CD1c-positive myeloid dendritic cell (primary cell): ENCODE data around the gene NCOA6.
A peak's percentile ranks its signal among the peaks of the same experiment; 100 is the strongest.

ENCODE experiments used
- DNase-seq: peaks from one replicate; pipeline ENCODE4 v3.0.0-alpha.2; 2016; ENCODE audit errors: extremely low spot score

Gene NCOA6

DNA sequence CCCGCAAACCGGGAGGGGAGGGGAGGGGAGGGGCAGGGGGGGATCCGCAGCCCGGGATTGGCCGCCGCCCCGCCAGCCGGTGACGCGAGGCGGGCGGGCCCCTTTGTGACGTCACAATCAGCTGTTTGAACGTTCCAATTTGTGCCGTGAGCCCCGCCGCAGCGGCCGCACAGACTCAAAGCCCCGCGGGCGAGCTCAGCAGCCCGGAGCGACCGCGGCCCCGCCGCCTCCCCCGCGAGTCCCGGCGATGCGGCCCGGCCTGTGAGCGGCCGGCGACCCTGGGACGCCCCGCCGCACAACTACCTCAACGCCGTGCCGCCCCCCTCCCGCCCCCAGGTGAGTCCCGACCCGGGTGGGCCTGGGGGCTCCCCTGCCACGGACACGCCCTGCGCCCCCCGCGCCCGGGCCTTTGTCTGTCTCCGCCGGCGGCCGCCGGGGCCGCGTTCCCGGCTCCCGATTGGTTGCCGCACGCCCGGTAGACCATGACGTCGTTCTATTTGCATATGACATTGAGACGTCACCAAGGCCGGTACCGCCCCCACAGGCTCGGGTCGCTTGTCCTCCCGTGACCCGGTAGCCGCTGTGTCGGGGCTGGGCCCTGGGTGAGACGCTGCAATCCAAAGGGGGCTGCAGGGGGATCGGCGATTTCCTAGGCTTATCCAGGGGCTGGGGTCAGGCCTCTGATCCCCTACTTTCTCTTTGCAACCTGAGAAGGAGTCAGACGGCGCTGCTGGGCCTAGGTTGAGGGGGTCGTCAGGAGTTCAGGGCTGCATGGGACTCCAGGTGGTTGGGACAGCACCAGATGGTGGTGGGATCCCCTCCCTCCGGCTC is 121.1 kb downstream of the NCOA6 start, which contains the start of gene TP53INP2:
TP53INP2 (plus strand) TSS at position 168 of the 831 bp plus-strand sequence. CDS start 4,396 bp downstream, outside the sequence.
- DNase-seq: peak; percentile 96

DNA sequence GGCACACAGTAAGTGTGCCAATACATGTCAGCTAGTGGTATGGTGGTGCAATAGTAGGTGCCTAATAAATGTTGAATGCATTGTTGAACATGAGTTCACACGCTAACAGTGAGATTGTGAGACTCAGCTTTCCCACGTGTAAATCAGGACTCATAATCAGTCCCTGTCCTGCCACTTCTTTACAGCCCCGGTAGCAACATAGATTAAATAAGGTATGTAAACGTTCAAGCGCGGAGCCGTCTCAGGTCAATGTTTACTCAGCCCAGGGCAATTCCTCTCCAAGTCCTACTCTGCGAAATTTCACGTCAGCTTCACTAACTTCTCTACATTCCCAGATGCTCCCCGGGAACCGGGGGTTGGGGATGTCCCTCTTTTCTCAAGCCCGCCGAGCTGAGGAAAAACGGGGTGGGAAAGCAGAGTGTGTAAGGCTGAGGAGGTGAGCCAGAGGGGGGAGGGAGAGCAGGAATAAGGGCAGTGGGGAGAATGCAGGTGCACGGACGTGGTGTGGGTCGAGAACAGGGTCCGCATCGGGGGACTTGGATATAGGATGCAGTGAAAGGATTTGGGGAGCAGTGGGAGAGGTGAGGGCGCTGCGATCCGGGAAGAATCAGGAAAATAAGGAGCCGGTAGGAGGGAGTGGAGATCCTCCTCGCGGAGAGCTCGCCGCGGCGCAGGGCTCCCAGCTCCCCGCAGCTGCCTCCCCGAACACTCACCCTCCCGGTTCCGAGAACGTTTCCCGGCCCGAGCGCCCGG is 121.9 kb downstream of the NCOA6 start:
- peak; percentile 34 for DNase-seq

DNA sequence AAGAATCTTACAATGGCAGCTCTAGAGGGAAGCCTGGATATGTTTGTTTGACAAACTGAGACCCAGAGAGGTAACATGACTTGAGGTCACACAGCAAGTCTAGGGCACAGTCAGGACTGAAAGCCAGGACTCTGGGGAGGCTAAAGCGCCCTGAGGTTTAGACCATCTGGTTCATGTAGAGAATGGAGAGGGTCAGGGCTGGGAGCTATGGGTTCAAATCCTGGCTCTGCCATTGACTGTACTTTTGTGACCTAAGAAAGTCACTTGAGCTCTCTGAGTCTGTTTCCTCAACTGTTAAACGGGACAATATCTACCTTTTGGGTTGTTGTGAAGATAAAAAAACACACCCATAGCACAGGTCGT is 122.4 kb downstream of the NCOA6 start:
- DNase-seq: no peak

GRCh38 chr20:34701405-34702085 is 123.9 kb downstream of the NCOA6 start:
- DNase-seq: no peak

GRCh38 chr20:34693414-34693813 is 132.0 kb downstream of the NCOA6 start:
- no peak for DNase-seq

- no peak for DNase-seq
Observed at GRCh38 chr20:34691838-34692237, 133.6 kb downstream of the NCOA6 start.

DNA sequence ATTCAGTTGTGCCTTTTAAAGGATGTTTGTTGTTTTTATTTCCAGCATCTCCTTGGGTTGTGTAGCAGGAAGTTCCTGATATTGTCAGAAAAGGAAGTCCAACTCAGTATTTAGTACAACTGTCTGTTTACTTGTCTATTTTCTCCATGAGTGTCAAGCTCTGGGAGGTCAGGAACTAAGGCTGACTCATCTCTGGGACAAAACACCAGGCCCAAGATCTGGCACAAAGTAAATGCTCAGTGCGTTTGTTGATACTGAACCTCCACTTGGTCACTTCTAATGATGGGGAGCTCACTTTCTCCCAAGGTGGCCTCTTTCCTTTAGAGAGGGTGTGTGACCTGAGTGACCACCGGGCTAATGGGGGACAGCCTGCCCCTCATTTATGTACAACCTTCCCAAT is 136.0 kb downstream of the NCOA6 start:
- DNase-seq: peak; percentile 24

DNA sequence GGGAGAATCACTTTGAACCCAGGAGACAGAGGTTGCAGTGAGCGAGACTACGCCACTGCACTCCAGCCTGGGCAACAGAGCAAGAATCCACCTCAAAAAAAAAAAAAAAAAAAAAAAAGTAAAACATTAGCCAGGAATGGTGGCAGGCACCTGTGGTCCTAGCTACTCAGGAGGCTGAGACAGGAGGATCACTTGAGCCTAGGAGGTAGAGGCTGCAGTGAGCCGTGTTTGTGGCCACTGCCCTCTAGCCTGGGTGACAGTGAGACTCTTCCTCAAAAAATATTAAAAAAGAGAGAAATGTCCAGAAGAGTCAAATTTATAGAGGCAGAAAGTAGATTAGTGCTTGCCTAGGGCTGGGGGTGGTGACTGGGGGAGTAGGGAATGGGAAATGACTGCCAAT is 141.8 kb downstream of the NCOA6 start:
- DNase-seq: no peak

DNA sequence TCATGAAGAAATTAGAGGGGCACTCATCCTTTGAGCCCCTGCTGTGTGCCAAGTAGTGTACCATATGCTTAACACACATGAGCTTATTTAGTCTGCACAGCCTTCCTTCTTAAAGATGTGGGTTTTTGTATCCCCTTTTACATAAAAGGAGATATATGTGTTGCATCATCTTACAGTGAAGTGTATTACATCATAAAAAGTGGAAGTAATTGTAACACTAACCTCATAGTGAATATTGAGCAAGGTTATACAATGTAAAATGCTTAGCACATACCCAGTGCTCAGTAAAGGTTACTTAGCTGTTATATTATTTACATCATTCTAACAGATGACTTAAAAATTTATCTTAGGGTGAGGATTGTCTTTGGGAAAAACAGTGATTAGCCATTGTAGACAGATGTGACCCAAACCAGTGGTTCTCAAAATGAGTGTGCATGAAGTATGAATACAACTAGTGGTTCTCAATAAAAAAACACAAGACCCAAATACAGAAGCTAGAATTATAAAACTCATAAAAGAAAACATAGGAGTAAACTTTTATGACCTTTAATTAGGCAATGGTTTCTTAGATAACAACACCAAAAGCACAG is 144.8 kb downstream of the NCOA6 start:
- DNase-seq: peak; percentile 80

DNA sequence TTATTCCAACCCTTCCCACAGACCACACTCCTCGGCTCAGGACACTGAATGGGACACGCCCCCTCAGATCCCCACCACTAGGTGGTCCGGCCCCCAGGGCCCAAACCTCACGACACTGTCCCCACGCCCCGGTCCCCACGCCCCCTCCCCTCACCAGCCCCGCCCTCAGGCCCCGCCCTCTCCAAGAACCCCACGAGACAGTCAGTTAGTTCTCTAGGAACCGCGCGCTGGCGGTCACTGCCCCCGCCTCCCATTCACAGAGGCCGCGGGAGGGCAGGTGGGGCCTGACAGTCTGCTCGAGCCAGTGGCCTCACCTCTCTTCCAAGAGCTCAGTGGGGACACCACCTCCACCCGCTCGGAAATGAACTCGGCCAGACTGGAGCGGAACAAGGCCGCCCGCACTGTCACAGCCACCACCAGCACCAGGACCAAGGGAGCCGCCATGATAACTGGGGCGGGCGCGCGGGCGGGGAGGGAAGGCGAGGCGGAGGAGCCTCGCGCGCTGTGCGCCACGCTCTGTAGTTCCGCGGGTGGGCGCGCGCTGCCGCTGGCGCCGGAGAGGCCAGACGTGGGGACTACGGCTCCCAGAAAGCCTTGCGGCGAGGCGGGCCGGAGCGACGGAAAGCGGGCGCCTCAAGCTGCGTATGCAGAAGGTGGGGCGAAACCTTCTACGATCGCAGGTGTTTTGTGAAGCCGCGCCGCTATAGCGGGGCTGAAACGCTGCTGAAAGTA is 148.6 kb downstream of the NCOA6 start, which contains the start of gene PIGU:
PIGU (minus strand) TSS at position 451 of the 732 bp plus-strand sequence; CDS start at position 444, 7 bp downstream.
- peak; percentile 98 for DNase-seq

- DNase-seq: no peak
Observed at GRCh38 chr20:34675993-34676641, 149.3 kb downstream of the NCOA6 start.

DNA sequence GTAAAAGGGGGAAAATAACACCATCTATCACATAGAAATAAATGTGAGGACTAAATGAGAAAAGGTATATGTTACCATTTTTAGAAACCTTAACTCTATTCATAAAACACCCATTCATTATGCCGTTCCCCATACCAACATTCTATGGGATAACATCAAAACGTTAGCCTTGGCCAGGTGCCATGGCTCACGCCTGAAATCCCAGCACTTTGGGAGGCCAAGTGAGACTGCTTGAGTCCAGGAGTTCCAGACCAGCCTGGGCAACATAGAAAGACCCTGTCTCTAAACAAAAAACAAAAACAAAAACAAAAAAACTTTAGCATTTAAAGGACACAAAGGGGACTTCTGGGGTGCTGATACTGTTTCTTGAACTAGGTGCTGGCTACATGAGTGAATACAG is 149.9 kb downstream of the NCOA6 start:
- DNase-seq: no peak

GRCh38 chr20:34673412-34673811 is 152.0 kb downstream of the NCOA6 start:
- no peak for DNase-seq

- no peak for DNase-seq
Observed at GRCh38 chr20:34669094-34669493, 156.4 kb downstream of the NCOA6 start.
